GM19372 (cell line): ENCODE data around the gene CLDN7.
A peak's percentile ranks its signal among the peaks of the same experiment; 100 is the strongest.

Experiments
- ATAC-seq: cut with Tn5 transposase; IDR thresholded peaks from one replicate; pipeline ENCODE4 v1.9.1; 2021; ENCODE audit warnings: mild to moderate bottlenecking, low read depth, moderate library complexity; ENCODE audit not compliant: unreplicated experiment

The CLDN7 gene, protein sequence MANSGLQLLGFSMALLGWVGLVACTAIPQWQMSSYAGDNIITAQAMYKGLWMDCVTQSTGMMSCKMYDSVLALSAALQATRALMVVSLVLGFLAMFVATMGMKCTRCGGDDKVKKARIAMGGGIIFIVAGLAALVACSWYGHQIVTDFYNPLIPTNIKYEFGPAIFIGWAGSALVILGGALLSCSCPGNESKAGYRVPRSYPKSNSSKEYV

DNA sequence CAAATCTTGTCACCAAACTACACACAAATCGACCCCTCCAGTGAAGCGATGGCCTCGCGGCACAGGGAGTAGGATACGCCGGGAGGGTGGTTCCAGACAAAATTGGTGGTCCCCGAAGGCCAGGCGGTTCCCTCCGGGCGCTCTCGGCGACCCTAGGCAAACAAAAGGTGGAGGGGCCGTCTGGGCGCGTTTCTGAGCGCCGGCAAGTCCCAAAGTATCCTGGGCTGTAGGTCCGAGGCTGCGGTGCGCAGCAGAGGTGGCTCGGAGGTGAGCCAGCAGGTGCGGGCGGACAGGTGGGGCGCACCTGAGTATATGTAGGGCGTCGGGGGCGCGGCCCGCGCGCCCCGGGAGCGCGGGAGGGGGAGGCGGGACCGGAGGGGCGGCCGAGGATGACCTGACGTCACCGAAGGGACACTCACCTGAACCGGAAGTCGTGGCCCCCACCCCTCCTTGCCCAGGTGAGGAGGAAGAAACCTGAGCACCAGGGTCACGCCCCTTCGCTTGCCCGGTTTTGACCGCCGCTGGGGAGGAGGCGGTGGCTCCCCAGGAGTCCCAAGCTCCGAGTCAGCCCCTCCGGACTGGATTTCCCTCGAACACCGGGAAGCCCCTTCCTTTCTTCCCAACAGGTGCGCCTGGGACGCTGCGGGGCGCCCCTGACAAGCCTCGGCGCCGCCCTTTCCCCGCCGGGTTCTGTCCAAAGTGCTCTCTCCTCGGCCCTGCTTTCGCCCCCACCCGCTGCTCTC is at the start of gene CLDN7:
Gene CLDN7 (minus strand): TSS at position 287 of the 743 bp plus-strand sequence. CDS start 435 bp downstream, outside the sequence.
- ATAC-seq: no peak

DNA sequence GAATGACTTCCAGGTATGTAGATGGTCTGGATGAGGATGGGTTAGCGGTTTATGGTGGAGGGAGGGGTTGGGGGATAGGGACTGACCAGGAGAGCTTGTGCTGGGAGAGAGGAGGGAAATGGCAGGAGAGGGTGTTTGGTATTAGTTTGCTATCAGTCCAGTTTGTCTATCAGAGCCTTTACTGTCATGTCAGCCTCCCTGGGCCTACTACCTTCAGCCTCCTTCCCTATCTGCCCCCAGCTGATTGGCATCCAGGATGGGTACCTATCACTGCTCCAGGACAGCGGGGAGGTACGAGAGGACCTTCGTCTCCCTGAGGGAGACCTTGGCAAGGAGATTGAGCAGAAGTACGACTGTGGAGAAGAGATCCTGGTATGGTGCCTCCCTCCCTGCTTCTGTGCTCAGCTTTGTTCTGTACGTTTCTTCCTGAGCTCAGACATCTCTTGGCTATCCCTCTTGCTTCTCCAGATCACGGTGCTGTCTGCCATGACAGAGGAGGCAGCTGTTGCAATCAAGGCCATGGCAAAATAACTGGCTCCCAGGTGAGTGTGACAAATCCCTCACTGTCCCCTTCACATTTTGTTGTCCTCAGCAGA is 48.9 kb upstream of the CLDN7 start:
- ATAC-seq: no peak

DNA sequence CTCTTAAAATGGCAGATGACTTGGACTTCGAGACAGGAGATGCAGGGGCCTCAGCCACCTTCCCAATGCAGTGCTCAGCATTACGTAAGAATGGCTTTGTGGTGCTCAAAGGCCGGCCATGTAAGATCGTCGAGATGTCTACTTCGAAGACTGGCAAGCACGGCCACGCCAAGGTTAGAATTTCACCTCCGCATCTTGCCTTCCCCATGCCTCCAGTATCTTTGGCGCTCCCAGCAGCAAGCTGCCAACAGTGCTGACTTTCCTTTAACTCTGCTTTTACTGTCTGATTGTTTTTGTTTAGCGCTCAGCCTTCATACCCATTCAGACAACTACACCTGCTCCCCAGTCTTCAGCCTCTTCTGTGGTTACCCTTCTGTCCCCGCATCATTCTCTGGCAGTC is 47.4 kb upstream of the CLDN7 start:
- no peak for ATAC-seq

DNA sequence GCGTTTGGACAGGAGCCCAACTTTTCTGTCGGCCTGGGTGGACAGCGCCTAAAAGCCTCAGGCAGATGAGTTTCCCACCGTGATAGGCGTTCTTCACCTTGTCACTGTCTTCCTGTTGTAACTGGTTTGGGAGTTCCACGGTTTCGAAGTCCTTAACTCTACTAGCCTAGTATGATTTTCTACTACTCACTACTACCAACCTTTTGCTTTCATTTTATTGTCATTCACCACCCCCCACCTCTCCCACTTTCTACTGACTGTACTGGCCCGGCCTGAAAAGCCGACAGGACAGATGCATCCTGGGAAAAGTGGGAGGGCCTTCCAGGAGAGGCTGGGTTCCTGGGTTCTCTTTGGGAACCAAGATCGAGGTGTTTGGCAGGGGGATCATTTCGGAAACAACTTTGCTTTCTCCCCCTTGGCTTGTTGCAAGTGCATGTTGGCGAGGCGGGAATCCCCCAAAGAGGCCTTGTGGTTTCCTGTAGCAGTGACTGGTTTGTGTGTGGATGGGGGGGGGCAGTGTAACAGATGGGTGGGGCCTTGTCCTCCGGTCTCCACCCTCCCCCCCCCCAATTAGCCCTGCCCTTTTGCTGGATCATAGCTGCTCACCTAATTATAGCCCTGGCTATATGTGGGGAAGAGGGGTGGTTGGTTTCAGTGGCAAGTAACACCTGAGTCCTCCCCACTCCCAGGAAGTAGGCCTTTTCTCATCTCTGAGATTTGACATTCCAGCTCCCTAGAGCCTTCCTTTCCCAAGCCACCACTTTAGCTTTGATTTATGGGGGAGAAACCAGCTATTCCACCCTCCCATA is 46.6 kb upstream of the CLDN7 start:
- ATAC-seq: no peak

DNA sequence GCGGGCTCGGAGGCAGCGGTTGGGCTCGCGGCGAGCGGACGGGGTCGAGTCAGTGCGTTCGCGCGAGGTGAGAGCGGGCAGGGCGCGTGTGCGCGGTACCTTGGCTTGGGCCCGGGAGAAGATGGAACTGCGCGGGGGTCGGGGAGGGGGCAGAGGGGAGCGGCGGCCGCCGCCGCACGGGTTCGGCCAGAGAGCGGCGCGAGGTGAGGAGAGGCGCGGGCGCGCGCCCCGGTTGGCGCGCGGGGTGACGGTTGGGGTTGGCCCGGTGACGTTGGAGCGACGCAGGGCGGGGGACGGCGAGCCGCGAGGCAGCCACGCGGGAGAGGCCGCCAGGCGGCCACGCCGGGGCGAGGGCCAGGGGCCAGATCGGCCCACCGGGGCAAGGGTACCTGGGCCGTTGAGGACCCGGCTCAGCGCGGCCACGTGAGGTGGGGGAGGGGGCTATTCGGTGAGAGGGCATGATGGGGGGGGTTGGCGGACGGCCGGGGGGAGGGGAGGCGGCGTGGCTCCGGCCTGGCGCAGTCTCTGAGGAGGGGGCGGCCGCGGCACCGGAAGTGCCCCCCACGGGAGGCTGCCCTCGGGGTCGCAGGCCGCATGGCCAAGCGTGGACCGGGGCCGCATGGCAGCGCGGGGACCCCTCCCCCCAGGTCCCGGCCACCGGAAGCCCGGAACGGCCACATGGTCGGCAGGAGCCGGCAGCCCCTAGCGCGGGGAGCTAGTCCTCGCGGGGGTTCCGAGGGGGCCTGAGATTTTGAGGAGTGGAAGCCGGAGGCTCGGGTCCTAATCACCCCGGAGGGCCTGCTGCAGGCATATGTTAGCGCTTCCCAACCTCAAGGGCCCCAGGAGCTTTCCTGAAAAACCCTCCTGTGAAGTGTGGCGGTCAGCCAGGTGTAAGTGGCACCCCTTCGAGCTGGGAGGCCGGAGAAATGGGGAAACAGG is 45.7 kb upstream of the CLDN7 start:
- no peak for ATAC-seq

DNA sequence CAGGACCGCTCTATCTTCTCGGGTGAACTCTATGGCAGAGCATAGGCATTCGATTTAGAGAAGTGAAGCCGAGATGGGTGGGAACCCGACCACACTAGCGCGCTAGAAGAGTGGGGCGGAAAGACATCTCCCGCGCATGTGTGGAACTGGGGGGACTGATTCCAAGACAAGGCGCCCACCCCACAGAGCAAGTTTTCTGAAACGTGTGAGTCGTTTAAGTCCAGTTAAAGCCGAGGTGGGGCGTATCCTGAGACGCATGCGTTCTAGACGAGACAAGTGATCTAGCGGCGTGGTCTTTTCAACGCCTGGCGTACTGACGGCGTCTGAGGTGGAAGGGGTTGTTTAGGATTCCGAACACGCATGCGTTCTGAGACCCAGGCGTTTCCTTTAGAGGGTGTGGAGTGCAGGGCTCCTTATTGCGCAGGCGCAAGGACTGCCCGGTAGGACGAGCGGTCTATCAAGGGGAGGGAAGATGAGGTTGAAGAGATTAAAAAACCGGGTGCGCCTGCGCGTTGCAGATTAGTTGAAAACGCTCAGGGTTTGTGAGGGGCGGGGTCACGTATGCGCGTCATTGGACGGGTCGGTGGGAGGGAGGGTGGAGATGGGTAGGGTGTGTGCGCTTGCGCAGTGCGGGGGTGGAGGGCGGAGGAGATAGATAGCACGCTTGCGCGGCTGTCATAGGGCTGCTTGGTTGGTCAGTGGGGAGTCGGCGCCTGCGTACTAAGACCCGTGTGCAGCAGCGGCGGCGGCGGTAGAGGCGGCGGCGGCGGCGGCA is 44.8 kb upstream of the CLDN7 start, which contains the start of gene EIF5A:
Gene EIF5A (plus strand): TSS at position 718 of the 775 bp plus-strand sequence. CDS start 2,008 bp downstream, outside the sequence.
- ATAC-seq: peak; percentile 64

DNA sequence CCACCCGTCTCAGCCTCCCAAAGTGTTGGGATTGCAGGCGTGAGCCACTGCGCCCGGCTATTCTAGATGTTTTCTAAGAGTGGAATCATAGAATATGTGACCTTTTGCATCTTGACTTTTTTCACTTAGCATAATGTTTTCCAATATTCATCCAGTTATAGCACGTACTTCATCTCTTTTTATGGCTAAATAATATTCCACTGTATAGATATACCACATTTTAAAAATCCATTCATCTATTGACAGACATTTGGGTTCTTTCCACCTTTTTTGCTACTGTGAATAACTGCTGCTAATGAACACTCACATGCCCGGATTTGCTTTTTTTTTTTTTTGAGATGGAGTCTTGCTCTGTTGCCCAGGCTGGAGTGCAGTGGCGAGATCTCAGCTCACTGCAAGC is 41.9 kb upstream of the CLDN7 start:
- ATAC-seq: no peak

DNA sequence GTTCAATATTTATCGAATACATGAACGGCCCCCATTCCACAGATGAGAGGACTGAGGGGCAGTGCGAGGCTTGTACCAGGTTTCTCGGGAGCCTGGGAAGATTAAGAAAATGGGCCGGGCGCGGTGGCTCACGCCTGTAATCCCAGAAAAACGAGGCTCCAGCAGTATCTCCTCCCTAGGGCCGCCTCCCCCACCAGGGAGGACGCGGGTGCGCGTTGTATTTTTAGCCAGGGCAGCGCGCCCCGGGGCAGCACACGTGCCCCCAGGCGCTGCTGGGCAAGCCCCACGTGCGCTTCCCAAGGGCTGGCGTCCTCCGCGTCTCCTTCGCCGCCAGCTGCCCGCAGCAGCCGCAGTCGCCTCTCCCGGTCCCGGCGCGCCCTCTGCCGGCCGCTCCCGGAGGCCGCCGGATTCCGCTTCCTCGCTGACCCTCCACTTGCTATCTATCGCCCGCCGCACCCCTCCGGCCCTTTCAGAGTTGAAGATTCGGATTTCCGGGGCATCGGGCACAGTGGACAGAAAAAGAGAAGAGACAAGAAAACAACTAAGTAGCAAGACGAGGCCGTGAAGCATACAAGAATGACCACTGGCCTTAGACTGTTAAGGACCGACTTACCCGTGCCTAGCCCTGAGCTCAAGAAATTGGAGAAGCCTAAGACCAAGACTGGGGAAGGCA is 34.0 kb upstream of the CLDN7 start:
- ATAC-seq: no peak

DNA sequence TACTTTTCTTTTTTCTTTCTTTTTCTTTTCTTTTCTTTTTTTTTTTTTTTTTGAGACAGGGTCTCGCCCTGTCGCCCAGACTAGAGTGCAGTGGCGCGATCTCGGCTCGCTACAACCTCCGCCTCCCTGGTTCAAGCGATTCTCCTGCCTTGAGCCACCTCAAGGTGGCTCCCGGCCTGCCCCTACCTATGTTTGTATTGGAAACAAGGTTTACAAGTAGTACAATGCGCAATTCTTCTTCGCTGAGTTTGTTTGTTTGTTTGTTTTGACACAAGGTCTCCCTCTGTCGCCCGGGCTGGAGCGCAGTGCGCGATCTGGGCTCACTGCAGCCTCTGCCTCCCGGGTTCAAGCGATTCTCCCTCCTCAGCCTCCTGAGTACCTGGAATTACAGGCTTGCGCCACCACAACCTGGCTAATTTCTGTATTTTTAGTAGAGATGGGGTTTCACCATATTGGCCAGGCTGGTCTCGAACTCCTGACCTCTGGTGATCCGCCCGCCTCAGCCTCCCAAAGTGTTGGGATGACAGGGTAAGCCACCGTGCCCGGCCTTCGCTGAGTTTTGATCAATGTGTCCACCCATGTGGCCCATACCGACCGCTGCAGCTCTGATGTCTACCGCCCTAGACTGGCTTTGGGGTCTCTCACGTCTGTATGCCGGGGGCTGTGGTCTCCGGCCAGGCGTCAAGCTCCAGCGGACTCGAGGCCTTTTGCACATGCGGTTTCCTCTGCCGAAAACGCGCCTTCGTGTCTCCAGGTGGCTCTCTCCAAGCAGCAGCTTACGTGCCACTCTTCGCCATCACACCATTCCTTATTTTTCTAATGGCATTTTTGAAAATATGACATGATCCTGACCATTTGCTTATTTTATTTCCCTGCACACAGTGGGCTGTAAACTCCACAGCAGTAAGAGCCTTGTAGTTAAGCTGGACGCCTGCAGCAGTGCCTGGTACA is 33.2 kb upstream of the CLDN7 start:
- ATAC-seq: no peak

DNA sequence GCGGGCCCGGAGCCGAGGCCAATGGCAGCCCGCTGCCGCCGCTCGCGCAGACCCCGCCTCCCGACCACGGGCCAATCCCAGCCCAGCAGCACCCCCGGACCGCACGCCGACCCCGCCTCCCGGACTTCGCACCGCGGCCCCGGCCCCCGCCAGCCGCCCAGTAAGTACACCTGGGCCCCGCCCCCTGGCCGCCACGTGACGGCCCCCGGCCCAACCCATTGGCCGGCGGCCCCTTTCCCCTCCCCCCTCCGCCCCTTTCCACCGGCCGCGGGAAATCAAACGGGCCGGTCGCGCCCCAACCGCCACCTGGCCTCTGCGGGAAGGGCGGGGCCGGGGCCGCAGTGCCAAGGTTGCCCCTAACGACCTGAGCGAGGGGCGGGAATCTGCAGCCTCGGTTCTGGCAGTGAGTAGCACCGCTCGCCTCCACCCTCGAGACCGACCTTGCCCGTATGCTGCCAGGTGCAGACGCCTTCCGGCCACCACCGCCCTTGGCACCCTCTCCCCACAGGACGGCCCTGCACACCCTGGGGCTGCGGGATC is 32.4 kb upstream of the CLDN7 start, which contains the start of gene YBX2:
Gene YBX2 (minus strand): TSS at position 26 of the 540 bp plus-strand sequence. CDS start 139 bp downstream, outside the sequence.
- ATAC-seq: no peak

DNA sequence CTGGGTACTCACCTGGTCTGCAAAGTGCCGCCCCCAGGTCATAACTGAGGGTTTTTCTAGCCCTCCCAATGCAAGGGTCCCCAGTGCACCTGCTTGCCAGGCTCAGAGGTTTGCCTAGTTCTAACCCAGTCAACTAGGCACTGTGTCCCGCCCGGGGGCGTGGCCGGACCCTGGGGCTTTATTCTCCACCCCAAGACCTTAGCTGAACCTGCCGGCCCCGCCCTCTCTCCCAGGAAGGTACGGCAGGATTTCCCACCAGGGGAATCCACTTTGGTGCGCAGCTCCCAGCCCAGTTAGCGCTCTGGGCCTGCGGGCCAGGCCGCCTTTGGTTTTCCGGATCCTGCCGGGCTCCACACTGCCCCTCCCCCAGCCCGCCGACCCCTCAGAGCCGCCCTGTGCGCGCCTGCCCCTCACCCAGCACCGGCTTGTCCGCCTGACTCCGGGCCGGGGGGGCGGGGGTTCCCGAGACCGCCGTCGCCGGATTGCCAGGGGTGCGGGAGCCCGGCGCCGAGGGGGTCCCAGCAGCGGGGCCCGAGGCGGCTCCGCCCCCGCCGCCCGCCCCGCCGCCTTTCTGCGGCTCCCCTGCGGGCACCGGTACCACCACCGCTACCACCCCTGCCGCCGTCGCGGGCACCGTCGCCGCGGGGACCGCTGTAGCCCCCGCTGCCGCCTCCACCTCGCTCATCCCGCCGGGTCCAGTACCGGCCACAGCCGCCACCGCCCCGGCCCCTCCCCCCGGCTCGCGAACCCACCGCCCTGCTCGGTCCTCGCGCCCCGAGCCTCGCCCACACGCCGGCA is 31.7 kb upstream of the CLDN7 start:
- ATAC-seq: no peak

DNA sequence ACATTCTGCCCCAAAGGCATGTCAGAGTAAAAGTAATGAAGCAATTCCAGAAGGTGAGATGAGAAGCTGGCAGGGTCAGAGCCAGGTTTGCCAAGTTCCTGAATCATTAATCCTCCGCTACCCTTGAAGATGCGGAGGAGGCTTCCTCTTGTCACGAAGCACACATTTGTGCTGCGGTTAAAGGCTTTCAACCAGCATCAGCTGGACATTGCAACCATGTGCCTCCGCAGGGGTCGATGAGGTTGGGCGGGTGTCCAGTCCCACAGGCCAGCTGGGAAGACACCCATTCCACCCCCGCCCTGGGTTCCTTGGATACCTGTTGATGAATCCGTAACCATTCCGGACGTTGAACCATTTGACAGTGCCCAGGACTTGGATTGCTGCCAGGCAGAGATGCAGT is 30.9 kb upstream of the CLDN7 start:
- ATAC-seq: no peak

DNA sequence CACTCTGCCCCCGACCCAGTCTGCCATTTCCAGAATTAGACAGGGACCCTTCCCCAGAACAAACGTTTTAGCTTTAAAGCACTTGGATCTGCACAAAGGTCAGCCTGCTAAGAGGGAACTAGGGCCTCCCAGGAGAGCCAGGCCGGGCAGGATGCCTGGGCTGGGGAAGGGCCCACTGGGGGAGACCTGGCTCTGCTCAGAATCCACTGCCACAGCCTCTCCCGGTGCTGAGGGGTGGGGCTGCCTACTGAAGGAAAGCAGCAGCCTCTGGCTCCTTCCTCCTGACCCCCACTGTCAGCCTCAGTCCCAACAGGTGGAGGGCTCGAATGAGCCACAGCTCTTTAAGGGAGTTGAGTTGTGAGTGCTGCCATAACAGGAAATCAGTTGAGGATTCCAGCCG is 30.5 kb upstream of the CLDN7 start:
- no peak for ATAC-seq

DNA sequence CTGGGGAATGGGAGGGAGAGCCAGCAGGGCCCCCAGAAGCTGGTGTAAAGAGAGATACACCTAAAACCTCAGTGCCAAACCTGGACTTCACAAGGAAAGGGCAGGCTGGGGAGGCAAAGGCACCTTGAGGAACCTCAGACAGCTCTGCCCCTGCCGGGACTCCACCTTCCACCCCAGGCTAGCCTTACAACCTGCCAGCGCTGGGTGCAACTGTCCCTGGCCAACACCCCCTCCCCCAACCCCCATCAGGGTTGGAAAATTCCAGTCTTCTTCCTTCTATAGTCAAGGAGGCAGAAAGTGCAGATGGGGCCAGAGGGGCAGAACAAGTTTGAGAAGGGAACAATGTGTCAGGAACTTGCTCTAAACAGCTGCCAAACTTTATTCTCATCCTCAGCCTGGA is 29.9 kb upstream of the CLDN7 start:
- ATAC-seq: no peak

DNA sequence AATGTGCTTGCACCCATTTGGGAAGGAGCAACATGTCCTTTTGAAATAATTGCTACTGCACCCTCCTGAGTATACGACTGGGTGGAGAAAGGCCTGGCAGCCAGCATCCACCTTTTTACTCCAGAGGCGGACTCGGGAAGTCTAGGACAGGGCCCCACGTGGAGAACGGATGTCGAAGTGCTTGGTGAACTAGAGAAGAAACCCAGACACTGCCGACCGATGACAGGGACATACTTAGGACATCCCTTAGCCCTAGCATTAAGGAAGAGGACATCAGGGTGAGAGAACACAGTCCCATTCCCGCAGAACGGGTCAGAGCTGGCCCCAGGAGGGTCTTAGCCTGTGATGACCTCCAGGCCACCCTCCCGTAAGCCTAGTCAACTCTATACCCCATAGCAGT is 28.4 kb upstream of the CLDN7 start:
- no peak for ATAC-seq

DNA sequence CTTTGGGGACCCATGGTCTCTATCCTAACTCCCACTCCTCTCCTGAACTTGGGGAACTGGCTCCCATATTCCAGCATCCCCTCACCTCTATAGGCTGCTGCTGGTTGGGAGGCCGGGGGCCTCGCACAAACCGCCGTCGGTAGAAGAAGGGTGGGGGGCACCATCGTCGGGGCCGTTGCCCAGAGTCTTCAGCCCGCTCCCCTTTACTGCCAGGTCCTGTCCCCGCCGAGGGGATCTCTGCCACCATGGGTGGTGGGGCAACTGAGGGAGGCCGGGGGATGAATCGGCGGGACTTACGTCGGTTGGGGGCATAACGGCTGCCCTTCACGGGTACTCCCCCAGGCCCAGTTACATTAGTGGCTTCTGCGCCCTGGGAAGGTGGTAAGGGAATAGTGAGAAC is 27.9 kb upstream of the CLDN7 start:
- ATAC-seq: no peak
